GM13976 (cell line): ENCODE results near the gene DDIAS.
A peak's percentile ranks its signal among the peaks of the same experiment; 100 is the strongest.

Experiments used
- DNase-seq: peaks from one replicate; pipeline ENCODE4 v3.0.0; 2012; ENCODE audit warnings: low spot score
- CTCF ChIP-seq: IDR thresholded peaks from 2 replicates; pipeline ENCODE4 v1.5.1; 2012; ENCODE audit warnings: borderline replicate concordance, mild to moderate bottlenecking; ENCODE audit not compliant: insufficient read depth; ENCODE audit errors: extremely low read depth, missing control alignments, control extremely low read depth
- in situ Hi-C: fragments of 300-500 bp; cut with MboI; formaldehyde crosslinking; loops from one replicate; pipeline ENCODE4 v1.12.0; 2022; ENCODE audit warnings: low sequenced_read_pairs, mixed read lengths, inconsistent platforms; ENCODE audit not compliant: unreplicated experiment

Gene DDIAS

GRCh38 chr11:82883853-82884252, 17.7 kb upstream of the DDIAS start:
- DNase-seq = no peak
- in situ Hi-C loops = no loop called here
- TF ChIP-seq CTCF = no peak

- TF ChIP-seq CTCF = no peak
- no peak for DNase-seq
- in situ Hi-C loops = no loop called here
These were observed 12.2 kb upstream of the DDIAS start for GRCh38 chr11:82889133-82890001.

DNA sequence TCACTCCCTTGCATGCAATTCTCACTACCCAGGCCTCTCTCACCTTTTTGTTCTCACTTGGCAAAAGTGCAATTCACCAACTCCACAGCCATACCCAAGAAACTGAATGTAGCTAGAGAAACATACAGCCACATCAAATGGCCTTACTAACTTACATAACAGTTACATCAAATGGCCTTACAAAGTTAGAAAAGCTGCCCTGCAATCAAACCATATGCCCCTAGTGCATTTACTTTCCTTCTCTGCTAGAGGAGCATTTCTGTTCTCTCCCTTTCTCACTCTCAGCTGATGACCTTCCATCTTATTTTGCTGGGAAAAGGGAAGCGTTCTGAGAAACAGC, 11.6 kb upstream of the DDIAS start:
- no peak for TF ChIP-seq CTCF
- DNase-seq = no peak
- in situ Hi-C loops = no loop called here

GRCh38 chr11:82890936-82891335, 10.6 kb upstream of the DDIAS start:
- in situ Hi-C loops = no loop called here
- DNase-seq = no peak
- TF ChIP-seq CTCF = no peak

DNA sequence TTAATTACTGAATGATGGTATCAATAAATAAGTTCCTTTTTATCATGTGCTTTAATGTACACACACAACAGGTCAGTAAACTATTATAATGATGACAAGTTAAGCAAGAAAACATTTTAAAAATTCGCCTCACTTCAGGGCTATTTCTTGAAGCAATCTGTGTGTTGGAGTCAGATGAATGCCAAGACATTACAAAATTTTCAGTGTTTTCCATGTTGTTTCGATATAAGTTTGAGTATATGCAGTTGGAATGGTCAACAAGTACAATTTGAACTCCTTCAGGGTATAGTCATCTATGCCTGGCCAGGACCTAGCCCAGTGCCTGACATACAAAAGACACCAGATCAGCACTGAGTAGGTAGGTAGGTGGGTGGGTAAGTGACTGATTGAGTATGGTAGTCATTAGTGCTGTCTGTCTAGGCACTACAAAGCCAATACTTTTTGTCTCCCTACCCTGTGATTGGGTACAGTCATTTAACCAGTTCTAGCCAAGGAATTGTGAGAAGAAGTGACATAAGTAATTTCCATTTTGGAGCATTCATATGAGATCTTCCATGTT, 8.8 kb upstream of the DDIAS start:
- no peak for DNase-seq
- TF ChIP-seq CTCF = no peak
- in situ Hi-C loops = no loop called here

DNA sequence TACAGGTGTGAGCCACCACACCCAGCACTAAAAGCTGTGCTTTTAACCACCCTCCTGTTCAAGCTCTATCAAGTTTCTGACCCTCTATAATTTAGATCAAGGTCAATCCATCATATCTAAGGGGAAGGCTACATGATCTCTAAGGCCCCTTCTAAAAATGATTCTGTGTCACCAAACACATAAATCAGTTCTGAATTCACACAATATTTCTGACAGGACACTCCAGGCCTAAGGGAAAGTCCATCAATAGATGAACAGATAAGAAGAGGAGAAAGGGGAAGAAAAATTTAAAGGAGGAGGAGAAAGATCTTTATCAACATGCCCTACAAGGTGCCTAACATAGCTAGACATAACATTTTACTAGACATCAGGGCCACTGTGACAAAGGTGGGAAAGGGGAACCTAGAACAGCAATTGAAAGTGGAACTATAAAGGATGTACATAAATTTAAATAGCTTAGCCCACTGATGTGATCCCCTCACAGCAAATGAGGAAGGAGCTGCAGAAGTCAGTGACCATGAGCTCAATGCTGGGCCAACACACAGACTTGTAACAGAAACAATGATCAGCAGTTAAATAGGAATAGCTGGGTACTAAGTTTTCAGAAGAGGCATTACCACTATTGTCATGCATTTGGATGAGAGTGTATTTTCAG, 6.0 kb upstream of the DDIAS start:
- in situ Hi-C loops = no loop called here
- TF ChIP-seq CTCF = no peak
- peak; percentile 46 for DNase-seq
